Tibial nerve (tissue), 4 donors: ENCODE data around the gene CAMK1D.

Source experiments
- CTCF ChIP-seq, 5 experiments: fragments of 200-600 bp in 3 of 5; fragments of 450-650 bp in 2 of 5; sonication (generic) in 3 of 5; IDR thresholded peaks; one replicate each; pipeline ENCODE4 v1.5.1; 2016 to 2019; ENCODE audit warnings: antibody characterized with exemption in 5 of 5, mild to moderate bottlenecking in 3 of 5, moderate library complexity in 2 of 5
- EP300 ChIP-seq, 2 donors: sonication (generic); formaldehyde crosslinking; IDR thresholded peaks; one replicate each; pipeline ENCODE4 v1.6.1; 2017; ENCODE audit warnings: antibody characterized with exemption in 2 of 2, mild to moderate bottlenecking in 1 of 2
- POLR2A ChIP-seq, 2 donors: fragments of 450-650 bp; IDR thresholded peaks; one replicate each; pipeline ENCODE4 v1.6.1; 2017; ENCODE audit warnings: antibody characterized with exemption in 2 of 2, mild to moderate bottlenecking in 2 of 2, moderate library complexity in 2 of 2

DNA sequence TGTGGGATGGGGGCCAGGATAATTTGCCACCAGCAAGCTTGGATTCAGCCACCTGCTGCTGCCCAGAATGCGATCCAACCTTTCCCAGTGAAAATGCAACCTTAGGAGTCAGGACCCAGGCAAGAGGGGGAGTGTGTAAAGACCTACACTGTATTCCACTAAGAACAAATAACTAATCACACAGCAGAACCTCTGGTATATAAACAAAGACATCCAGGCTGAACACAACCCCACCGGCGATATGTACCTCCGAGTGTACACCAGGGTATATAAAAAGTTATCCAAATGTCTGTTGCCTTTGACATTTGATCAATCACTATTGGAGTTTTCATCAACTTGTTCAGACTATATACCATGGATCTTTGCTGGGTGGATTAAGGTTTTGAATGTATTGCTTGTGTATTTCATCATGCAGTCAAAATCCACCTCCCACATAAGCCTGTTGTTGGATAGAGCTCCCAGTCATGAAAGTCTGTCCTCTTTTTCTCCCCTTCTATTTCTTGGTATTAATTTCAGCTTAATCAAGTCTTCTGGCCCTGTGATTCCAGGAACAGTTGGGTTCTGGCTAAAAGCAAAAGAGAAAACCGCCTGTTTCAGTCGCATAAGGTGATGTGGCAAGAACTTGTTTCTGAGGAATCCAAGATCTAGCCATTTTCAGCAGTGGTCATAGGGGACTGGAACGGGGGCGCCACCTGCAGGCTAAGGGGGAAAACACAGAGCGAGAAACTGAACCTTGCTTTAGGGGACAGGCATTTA is 361.4 kb downstream of the CAMK1D start:
- TF ChIP-seq EP300 (IDR thresholded peaks at IDR 0.05), result peak in 1 of 2 donors; percentile 49
- peak; percentile 86 to 97 (median 89) for TF ChIP-seq CTCF (IDR thresholded peaks at IDR 0.05)
- no peak for TF ChIP-seq POLR2A (IDR thresholded peaks at IDR 0.05)
